Esophagus squamous epithelium (tissue), 5 donors: Measurements from ENCODE around the gene NEB. TPM values are rescaled to one million over a fixed set of nuclear protein-coding genes. Genes with fewer than 3 reads are reported as not detected.
"Not testable (repeated sequence)": the region's sequence is repeated elsewhere in the genome, so short reads cannot be mapped to it uniquely, and the experiment has no call there.

ENCODE experiments used
- DNase-seq: peaks from one replicate; lab custom pipeline; 2025; lab: John Stamatoyannopoulos, UW
- H3K27ac ChIP-seq, 4 donors: fragments of 200-600 bp; sonication (generic); one replicate each; pipeline ENCODE4 v1.5.1; 2016 to 2019; ENCODE audit warnings: mild to moderate bottlenecking in 1 of 4
- H3K27me3 ChIP-seq, 4 donors: fragments of 200-600 bp; sonication (generic); 1 replicate in 3 of 4; 2 replicates in 1 of 4; pipeline versions ENCODE4 v1.5.1 to v1.6.0; 2017 to 2021; ENCODE audit warnings: antibody characterized with exemption in 1 of 4
- H3K36me3 ChIP-seq, 3 donors: fragments of 200-600 bp; sonication (generic); one replicate each; pipeline ENCODE4 v1.5.1; 2016 to 2019
- H3K4me1 ChIP-seq, 3 donors: fragments of 200-600 bp; sonication (generic); one replicate each; pipeline ENCODE4 v1.5.1; 2017 to 2019
- H3K4me3 ChIP-seq, 4 donors: fragments of 200-600 bp; sonication (generic); 1 replicate in 3 of 4; 2 replicates in 1 of 4; pipeline ENCODE4 v1.5.1; 2016 to 2019; ENCODE audit warnings: mild to moderate bottlenecking in 2 of 4, moderate library complexity in 1 of 4
- H3K9me3 ChIP-seq, 3 donors: fragments of 200-600 bp; sonication (generic); one replicate each; pipeline ENCODE4 v1.5.1; 2016 to 2019
- POLR2A ChIP-seq, 4 donors: fragments of 450-650 bp; IDR thresholded peaks; one replicate each; pipeline ENCODE4 v1.6.1; 2017; ENCODE audit warnings: antibody characterized with exemption in 4 of 4, mild to moderate bottlenecking in 4 of 4, moderate library complexity in 3 of 4
- WGBS, 2 donors: methylation state at CpG; one replicate each; pipeline ENCODE4 v1.1.5; 2018; 5-methylcytosine and 5-hydroxymethylcytosine counted together
- intact Hi-C: fragments of 100-400 bp; cut with DNase I; formaldehyde crosslinking; loops from one replicate; pipeline ENCODE4 v1.15.0; 2022
- total RNA-seq, 4 donors: library from RNA; depleted of rRNA; stranded (reverse); fragments of >200 nt; gene quantifications; one replicate each; pipeline ENCODE4 v1.1.0, GENCODE V29; 2016
- TF ChIP-seq, protein P1 (sequence below), 6 experiments: fragments of 450-650 bp in 4 of 6; fragments of 200-600 bp in 2 of 6; sonication (generic) in 2 of 6; IDR thresholded peaks; one replicate each; pipeline ENCODE4 v1.5.1; 2016 to 2019; ENCODE audit warnings: antibody characterized with exemption in 6 of 6, mild to moderate bottlenecking in 4 of 6, moderate library complexity in 4 of 6
- donor health status: DM: yes; HTN: yes; CAD: no.

NEB gene
- total RNA-seq, 4 donors from 2014 or later, result 0.23 to 1.1 (median 0.61) TPM

DNA sequence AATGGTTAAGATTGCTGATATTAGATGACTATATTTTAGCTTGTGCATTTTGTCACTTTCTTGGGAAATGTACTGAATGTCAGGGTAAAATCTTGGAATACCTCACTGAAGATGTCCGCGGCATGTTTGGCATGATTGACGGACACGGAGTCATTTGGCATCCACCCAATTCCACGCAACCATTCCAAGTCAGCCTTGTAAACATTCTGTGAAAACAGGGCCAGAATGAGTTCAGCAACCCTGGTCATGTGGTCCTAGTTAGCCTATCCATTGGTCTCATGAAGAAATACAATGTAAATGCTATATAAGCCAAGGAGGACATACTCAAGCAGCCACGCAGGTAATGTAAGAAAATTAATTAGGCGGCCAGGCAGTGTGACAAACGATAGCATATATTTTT, 165.1 kb downstream of the NEB start:
- no peaks in the 10 kb centered on the region for H3K4me1 ChIP-seq
- H3K27ac ChIP-seq, result no peak overlapping the region
- no peak for TF ChIP-seq POLR2A (IDR thresholded peaks at IDR 0.05)
- TF ChIP-seq, protein P1, sequence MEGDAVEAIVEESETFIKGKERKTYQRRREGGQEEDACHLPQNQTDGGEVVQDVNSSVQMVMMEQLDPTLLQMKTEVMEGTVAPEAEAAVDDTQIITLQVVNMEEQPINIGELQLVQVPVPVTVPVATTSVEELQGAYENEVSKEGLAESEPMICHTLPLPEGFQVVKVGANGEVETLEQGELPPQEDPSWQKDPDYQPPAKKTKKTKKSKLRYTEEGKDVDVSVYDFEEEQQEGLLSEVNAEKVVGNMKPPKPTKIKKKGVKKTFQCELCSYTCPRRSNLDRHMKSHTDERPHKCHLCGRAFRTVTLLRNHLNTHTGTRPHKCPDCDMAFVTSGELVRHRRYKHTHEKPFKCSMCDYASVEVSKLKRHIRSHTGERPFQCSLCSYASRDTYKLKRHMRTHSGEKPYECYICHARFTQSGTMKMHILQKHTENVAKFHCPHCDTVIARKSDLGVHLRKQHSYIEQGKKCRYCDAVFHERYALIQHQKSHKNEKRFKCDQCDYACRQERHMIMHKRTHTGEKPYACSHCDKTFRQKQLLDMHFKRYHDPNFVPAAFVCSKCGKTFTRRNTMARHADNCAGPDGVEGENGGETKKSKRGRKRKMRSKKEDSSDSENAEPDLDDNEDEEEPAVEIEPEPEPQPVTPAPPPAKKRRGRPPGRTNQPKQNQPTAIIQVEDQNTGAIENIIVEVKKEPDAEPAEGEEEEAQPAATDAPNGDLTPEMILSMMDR (IDR thresholded peaks at IDR 0.05), result no peak
- H3K27me3 ChIP-seq, result no peaks in the 10 kb centered on the region
- no peaks in the 10 kb centered on the region for H3K36me3 ChIP-seq
- no peaks in the 10 kb centered on the region for H3K9me3 ChIP-seq
- H3K4me3 ChIP-seq, result no peak overlapping the region
- intact Hi-C loops, result no loop called here
- DNase-seq, result no peak
- 78 to 82% methylated on average over 4 to 8 of the region's 8 CpGs for WGBS, 2 donors

DNA sequence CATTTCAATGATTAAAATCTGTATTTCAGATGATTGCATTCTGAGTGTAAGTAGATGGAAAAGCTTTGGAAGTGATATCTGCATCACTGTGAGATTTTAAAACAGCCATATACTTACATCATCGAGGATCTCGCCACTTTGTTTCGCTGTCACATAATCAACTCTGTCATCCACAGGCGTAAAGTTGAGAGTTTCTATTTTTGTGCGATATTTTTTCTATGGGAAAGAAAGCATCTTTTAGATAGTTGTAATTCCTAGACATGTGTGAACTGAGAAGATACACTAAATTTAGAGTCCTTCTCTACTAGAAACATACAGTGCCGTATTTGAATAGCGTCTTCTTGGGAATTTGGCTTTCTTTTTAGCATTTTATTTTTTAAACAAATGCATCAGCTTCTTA, 165.8 kb downstream of the NEB start:
- no peaks in the 10 kb centered on the region for H3K36me3 ChIP-seq
- no peak overlapping the region for H3K4me3 ChIP-seq
- no peak for DNase-seq
- H3K9me3 ChIP-seq, result no peaks in the 10 kb centered on the region
- 82 to 93% methylated on average over 7 of the region's 7 CpGs for WGBS, 2 donors
- TF ChIP-seq POLR2A (IDR thresholded peaks at IDR 0.05), result no peak
- TF ChIP-seq, protein P1 (IDR thresholded peaks at IDR 0.05), result no peak
- no peak overlapping the region for H3K27ac ChIP-seq
- no peaks in the 10 kb centered on the region for H3K27me3 ChIP-seq
- intact Hi-C loops, result no loop called here
- H3K4me1 ChIP-seq, result no peaks in the 10 kb centered on the region

GRCh38 chr2:151567006-151567405, 167.3 kb downstream of the NEB start:
- no peaks in the 10 kb centered on the region for H3K9me3 ChIP-seq
- TF ChIP-seq, protein P1 (IDR thresholded peaks at IDR 0.05), result no peak
- TF ChIP-seq POLR2A (IDR thresholded peaks at IDR 0.05), result no peak
- intact Hi-C loops, result no loop called here
- no peak for DNase-seq
- WGBS, 2 donors, result 85 to 87% methylated on average over 5 of the region's 5 CpGs
- H3K27me3 ChIP-seq, result no peaks in the 10 kb centered on the region
- H3K36me3 ChIP-seq, result no peaks in the 10 kb centered on the region
- no peaks in the 10 kb centered on the region for H3K4me1 ChIP-seq
- no peak overlapping the region for H3K4me3 ChIP-seq
- no peak overlapping the region for H3K27ac ChIP-seq

GRCh38 chr2:151562398-151562797, 171.9 kb downstream of the NEB start:
- WGBS, 2 donors, result 85 to 93% methylated on average over 8 of the region's 8 CpGs
- no peak for DNase-seq
- H3K27ac ChIP-seq, result no peak overlapping the region
- no peaks in the 10 kb centered on the region for H3K9me3 ChIP-seq
- TF ChIP-seq, protein P1 (IDR thresholded peaks at IDR 0.05), result no peak
- no peak for TF ChIP-seq POLR2A (IDR thresholded peaks at IDR 0.05)
- H3K4me1 ChIP-seq, result no peaks in the 10 kb centered on the region
- H3K4me3 ChIP-seq, result no peak overlapping the region
- intact Hi-C loops, result no loop called here
- no peaks in the 10 kb centered on the region for H3K27me3 ChIP-seq
- H3K36me3 ChIP-seq, result no peaks in the 10 kb centered on the region

- WGBS, 2 donors, result 18 to 36% methylated on average over 3 of the region's 3 CpGs
- Histone ChIP-seq H3K9me3 (no peaks in the 10 kb centered on the region), H3K36me3 (no peaks in the 10 kb centered on the region), H3K4me1 (no peaks in the 10 kb centered on the region), H3K4me3 (no peak overlapping the region), H3K27me3 (no peaks in the 10 kb centered on the region), H3K27ac (no peak overlapping the region)
- DNase-seq, result no peak
- TF ChIP-seq, protein P1 (IDR thresholded peaks at IDR 0.05), result no peak
- no peak for TF ChIP-seq POLR2A (IDR thresholded peaks at IDR 0.05)
- intact Hi-C loops, result no loop called here
Measured at GRCh38 chr2:151560289-151560688, 174.0 kb downstream of the NEB start.

DNA sequence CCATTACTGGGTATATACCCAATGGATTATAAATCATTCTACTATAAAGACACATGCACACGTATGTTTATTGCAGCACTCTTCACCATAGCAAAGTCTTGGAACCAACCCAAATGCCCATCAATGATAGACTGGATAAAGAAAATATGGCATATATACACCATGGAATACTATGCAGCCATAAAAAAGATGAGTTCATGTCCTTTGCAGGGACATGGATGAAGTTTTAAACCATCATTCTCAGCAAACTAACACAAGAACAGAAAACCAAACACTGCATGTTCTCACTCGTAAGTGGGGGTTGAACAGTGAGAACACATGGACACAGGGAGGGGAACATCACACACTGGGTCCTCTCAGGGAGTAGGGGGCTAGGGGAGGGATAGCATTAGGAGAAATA, 174.8 kb downstream of the NEB start:
- H3K4me1 ChIP-seq, H3K9me3 ChIP-seq, H3K36me3 ChIP-seq, H3K27ac ChIP-seq, DNase-seq, H3K4me3 ChIP-seq, H3K27me3 ChIP-seq, intact Hi-C loops: not testable (repeated sequence)
- 91 to 96% methylated on average over 2 of the region's 2 CpGs for WGBS, 2 donors

GRCh38 chr2:151557883-151558282, 176.4 kb downstream of the NEB start:
- H3K27me3 ChIP-seq, H3K27ac ChIP-seq, H3K4me3 ChIP-seq, H3K9me3 ChIP-seq, DNase-seq, intact Hi-C loops, H3K36me3 ChIP-seq, H3K4me1 ChIP-seq: not testable (repeated sequence)
- WGBS, 2 donors, result 64 to 73% methylated on average over 2 of the region's 2 CpGs
